Measurements from ENCODE around the gene SAMD3. TPM values are rescaled to one million over a fixed set of nuclear protein-coding genes. Genes with fewer than 3 reads are reported as not detected.

Gene SAMD3
- total RNA-seq, 1 donor from 2014 or later: not detected

DNA sequence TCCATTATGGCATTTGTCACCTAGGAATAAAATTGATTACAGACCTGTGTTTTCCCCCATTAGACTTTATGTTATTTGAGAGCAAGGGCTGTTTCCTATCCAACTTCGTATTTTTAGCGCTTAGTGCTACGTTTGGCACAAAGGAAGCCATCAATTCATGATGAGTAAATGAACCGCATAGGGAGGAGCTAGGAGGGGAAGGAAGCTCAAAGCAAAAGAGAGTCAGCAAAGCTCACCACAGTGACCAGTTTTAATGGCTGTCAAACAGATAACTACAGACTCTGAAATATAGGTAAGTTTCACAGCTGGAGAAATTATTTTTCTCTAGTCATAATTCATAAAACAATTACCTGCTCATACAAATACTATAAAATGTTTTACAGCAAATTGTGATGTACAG, 6.9 kb upstream of the SAMD3 start:
- H3K4me3 ChIP-seq (ENCODE audit: low read depth, low read length): no peak overlapping the region
- TF ChIP-seq, protein P1, sequence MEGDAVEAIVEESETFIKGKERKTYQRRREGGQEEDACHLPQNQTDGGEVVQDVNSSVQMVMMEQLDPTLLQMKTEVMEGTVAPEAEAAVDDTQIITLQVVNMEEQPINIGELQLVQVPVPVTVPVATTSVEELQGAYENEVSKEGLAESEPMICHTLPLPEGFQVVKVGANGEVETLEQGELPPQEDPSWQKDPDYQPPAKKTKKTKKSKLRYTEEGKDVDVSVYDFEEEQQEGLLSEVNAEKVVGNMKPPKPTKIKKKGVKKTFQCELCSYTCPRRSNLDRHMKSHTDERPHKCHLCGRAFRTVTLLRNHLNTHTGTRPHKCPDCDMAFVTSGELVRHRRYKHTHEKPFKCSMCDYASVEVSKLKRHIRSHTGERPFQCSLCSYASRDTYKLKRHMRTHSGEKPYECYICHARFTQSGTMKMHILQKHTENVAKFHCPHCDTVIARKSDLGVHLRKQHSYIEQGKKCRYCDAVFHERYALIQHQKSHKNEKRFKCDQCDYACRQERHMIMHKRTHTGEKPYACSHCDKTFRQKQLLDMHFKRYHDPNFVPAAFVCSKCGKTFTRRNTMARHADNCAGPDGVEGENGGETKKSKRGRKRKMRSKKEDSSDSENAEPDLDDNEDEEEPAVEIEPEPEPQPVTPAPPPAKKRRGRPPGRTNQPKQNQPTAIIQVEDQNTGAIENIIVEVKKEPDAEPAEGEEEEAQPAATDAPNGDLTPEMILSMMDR (conservative IDR thresholded peaks at IDR 0.05; ENCODE audit: low read depth, low read length): no peak
- no peak for DNase-seq (ENCODE audit: low read depth)

DNA sequence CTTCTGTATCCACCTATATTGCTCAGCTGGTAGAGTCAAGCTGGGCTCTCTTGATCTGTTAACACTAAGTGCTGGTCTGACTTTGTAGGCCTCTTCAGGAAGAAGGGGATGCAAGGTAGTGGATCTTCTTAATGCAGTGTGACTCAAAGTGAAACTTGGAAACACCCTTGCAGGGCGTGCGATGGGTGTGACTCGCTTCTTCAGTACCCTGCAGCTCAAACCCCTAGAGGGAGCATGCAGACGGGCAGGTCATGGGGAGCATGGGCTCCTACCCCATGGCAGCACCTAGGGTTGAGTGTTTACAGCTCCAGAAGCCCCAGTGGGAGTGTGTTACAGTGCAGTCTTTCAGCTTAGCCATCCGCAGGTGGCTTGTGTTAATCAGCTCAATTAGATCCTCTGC, 757 bp upstream of the SAMD3 start:
- DNase-seq (ENCODE audit: low read depth): no peak
- no peak overlapping the region for H3K4me3 ChIP-seq (ENCODE audit: low read depth, low read length)
- TF ChIP-seq, protein P1 (conservative IDR thresholded peaks at IDR 0.05; ENCODE audit: low read depth, low read length): no peak

DNA sequence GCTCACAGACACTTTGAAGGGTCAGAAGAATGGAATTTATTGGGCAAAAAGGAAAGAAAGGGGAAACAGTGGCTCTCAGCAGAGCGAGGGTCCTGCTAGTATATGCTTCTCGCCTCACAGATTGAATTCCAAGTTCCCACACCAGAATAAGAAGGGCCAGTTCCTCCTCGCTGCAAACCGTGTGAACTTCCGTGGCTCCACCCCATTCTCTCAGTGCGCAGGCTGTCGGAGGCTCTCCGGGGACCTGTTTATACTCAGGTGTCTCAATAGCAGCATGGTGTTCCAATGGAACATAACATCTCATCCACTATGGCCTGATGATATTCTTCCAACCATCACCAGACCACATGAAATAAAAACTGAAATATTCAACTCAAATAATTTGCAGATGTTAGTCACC, 4.6 kb downstream of the SAMD3 start:
- TF ChIP-seq, protein P1 (conservative IDR thresholded peaks at IDR 0.05; ENCODE audit: low read depth, low read length): no peak
- no peak overlapping the region for H3K4me3 ChIP-seq (ENCODE audit: low read depth, low read length)
- no peak for DNase-seq (ENCODE audit: low read depth)

DNA sequence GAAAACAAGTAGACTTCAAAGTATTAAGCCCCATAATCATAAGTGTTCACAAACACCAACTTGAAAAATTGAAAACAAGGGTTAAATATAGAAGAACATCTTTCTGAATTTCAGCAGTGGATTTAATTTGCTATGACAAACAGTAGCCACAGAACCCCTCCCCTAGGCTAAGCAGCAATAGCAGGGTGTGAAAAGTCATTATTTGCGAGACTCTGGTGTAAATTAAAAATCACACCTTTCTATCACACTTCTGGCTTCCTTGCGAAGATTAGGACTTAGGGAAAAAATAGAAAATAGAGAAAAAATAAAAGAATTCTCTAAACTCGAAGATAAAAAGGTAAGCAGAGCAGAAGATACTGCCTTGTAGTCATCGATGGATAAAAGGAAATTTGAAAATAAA, 6.1 kb downstream of the SAMD3 start:
- DNase-seq (ENCODE audit: low read depth): no peak
- TF ChIP-seq, protein P1 (conservative IDR thresholded peaks at IDR 0.05; ENCODE audit: low read depth, low read length): no peak
- no peak overlapping the region for H3K4me3 ChIP-seq (ENCODE audit: low read depth, low read length)

DNA sequence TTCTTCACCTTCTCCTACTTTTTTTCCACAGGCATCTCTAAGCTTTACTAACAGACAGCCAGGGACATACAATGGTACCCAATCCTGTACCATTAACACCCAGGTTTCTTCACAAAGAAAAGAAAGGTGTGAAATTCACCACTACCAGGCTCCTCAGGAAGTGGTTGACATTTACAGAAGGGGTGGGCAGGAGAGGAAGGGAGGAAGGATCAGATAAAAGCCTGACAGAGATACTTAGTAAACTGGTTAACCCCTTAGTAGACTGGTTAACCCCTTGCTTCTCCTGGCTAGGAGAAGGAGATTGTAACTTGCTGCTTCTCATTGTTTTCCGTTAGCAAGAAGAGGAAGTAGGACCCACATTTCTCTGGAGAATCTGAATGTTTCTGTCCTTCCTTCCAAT, 7.2 kb downstream of the SAMD3 start:
- TF ChIP-seq, protein P1 (conservative IDR thresholded peaks at IDR 0.05; ENCODE audit: low read depth, low read length): no peak
- no peak overlapping the region for H3K4me3 ChIP-seq (ENCODE audit: low read depth, low read length)
- DNase-seq (ENCODE audit: low read depth): no peak

DNA sequence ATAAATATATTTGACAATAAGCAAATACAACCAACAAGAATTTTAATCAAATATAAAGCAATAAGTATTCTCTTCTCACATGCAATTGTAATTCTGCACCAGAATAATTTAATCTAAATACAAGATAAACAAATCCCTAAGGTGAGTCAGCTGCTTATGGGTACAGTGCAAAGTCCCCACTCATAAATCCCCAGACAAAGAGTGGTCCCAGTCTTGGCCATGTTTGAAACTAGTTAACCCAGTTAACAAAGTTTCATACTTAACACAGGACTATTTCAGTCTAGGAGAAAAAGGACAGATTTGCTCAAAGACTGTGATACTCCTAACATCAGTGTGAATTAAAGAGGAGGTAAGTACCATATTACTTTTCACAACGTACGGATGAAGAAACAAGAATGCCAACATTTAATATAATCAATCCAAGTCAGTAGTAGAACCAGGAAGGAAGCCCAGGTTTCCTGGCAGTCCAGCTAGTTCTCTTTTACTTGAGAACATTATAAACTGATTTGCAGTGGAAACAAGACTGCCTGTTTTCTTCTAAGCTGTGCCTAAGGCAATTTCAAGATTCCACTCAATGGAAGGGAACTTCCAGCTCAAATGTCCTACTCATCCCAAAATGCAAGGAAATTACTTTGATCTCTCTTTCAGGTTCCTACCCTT, 10.4 kb downstream of the SAMD3 start:
- TF ChIP-seq, protein P1 (conservative IDR thresholded peaks at IDR 0.05; ENCODE audit: low read depth, low read length): no peak
- no peak for DNase-seq (ENCODE audit: low read depth)
- H3K4me3 ChIP-seq (ENCODE audit: low read depth, low read length): no peak overlapping the region

DNA sequence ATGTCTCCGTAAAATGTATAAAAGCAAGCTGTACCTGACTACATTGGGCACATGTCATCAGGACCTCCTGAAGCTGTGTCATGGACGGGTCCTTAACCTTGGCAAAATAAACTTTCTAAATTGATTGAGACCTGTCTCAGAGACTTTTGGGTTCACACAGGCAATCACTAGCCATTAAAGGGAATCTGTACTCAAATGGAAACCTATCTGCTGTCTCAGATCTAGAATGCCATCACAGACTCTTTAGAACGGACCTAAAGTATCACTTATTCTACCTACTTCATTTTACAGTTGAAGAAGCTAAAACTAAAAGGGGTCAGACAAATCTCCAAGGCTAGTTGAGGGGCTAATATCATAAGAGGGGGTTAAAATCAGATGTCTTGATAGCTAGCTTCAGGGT, 11.1 kb downstream of the SAMD3 start:
- DNase-seq (ENCODE audit: low read depth): no peak
- no peak overlapping the region for H3K4me3 ChIP-seq (ENCODE audit: low read depth, low read length)
- TF ChIP-seq, protein P1 (conservative IDR thresholded peaks at IDR 0.05; ENCODE audit: low read depth, low read length): no peak
